ENCODE results near the gene F7.

F7 gene

DNA sequence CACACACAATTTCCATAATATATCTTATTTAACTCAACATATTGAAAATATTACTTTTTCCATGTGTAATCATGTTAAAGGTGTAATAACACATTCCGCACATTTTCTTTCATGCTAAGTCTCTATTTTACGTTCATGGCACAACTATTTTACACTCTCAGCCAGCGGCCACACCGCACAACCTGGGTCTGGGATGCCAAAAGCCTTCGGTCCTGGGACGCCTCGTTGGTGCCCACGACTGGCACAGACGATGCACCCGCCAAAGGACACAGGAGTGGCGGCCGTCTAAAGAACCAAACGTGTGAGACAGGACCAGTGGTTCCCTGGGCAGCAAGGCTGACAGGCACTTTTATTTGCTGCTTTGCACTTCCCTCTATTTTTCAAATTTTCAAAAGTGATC is 42.8 kb downstream of the F7 start:
- Histone ChIP-seq H3K4me1 (ENCODE audit: control insufficient read depth, insufficient read depth, low read length) (no peaks in the 10 kb centered on the region; the same call in 1 of the 2 replicates), H3K4me3 (ENCODE audit: low read depth, low read length) (no peak overlapping the region), H3K9me3 (ENCODE audit: control insufficient read depth, insufficient read depth, low read depth, low read length) (no peaks in the 10 kb centered on the region), H3K36me3 (ENCODE audit: control insufficient read depth in 2 of 2, insufficient read depth in 1 of 2, low read length in 2 of 2) (no peaks in the 10 kb centered on the region), H3K27ac (ENCODE audit: extremely low read depth, low read depth, low read length) (no peak overlapping the region)
- CTCF ChIA-PET, result no interaction called here
- POLR2A ChIA-PET, result no interaction called here
- TF ChIP-seq ZNF560 (tag by site-specific recombination; IDR thresholded peaks at IDR 0.05; ENCODE audit: borderline replicate concordance) (no peak), ZNF157 (tag by site-specific recombination; IDR thresholded peaks at IDR 0.05) (no peak), ZNF792 (tag by site-specific recombination; IDR thresholded peaks at IDR 0.05) (no peak), WT1 (tag by site-specific recombination; IDR thresholded peaks at IDR 0.05) (no peak), ZSCAN16 (tag by site-specific recombination; IDR thresholded peaks at IDR 0.05) (no peak), ZNF133 (tag by site-specific recombination; IDR thresholded peaks at IDR 0.05) (no peak)
- TF ChIP-seq, protein P1, sequence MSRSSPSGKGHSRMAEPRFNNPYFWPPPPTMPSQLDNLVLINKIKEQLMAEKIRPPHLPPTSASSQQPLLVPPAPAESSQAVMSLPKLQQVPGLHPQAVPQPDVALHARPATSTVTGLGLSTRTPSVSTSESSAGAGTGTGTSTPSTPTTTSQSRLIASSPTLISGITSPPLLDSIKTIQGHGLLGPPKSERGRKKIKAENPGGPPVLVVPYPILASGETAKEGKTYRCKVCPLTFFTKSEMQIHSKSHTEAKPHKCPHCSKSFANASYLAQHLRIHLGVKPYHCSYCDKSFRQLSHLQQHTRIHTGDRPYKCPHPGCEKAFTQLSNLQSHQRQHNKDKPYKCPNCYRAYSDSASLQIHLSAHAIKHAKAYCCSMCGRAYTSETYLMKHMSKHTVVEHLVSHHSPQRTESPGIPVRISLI (tag by site-specific recombination; IDR thresholded peaks at IDR 0.05), result no peak
- TF ChIP-seq, protein P2, sequence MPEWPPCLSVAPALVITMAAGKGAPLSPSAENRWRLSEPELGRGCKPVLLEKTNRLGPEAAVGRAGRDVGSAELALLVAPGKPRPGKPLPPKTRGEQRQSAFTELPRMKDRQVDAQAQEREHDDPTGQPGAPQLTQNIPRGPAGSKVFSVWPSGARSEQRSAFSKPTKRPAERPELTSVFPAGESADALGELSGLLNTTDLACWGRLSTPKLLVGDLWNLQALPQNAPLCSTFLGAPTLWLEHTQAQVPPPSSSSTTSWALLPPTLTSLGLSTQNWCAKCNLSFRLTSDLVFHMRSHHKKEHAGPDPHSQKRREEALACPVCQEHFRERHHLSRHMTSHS (tag by site-specific recombination; IDR thresholded peaks at IDR 0.05), result no peak

DNA sequence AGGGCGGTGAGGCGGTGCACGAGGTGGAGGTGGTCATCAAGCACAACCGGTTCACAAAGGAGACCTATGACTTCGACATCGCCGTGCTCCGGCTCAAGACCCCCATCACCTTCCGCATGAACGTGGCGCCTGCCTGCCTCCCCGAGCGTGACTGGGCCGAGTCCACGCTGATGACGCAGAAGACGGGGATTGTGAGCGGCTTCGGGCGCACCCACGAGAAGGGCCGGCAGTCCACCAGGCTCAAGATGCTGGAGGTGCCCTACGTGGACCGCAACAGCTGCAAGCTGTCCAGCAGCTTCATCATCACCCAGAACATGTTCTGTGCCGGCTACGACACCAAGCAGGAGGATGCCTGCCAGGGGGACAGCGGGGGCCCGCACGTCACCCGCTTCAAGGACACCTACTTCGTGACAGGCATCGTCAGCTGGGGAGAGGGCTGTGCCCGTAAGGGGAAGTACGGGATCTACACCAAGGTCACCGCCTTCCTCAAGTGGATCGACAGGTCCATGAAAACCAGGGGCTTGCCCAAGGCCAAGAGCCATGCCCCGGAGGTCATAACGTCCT is 43.4 kb downstream of the F7 start:
- Histone ChIP-seq H3K27ac (ENCODE audit: extremely low read depth, low read depth, low read length) (no peak overlapping the region), H3K4me3 (ENCODE audit: low read depth, low read length) (no peak overlapping the region), H3K36me3 (ENCODE audit: control insufficient read depth in 2 of 2, insufficient read depth in 1 of 2, low read length in 2 of 2) (no peaks in the 10 kb centered on the region), H3K4me1 (ENCODE audit: control insufficient read depth, insufficient read depth, low read length) (no peaks in the 10 kb centered on the region; the same call in 1 of the 2 replicates), H3K9me3 (ENCODE audit: control insufficient read depth, insufficient read depth, low read depth, low read length) (no peaks in the 10 kb centered on the region)
- POLR2A ChIA-PET, result no interaction called here
- CTCF ChIA-PET, result no interaction called here
- TF ChIP-seq ZNF747 (tag by site-specific recombination; IDR thresholded peaks at IDR 0.05), result no peak
- TF ChIP-seq ZNF2 (tag by site-specific recombination; IDR thresholded peaks at IDR 0.05), result no peak
- TF ChIP-seq, protein P3, sequence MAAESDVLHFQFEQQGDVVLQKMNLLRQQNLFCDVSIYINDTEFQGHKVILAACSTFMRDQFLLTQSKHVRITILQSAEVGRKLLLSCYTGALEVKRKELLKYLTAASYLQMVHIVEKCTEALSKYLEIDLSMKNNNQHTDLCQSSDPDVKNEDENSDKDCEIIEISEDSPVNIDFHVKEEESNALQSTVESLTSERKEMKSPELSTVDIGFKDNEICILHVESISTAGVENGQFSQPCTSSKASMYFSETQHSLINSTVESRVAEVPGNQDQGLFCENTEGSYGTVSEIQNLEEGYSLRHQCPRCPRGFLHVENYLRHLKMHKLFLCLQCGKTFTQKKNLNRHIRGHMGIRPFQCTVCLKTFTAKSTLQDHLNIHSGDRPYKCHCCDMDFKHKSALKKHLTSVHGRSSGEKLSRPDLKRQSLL (tag by site-specific recombination; IDR thresholded peaks at IDR 0.05), result no peak
- TF ChIP-seq ZNF596 (tag by site-specific recombination; IDR thresholded peaks at IDR 0.05), result no peak
- TF ChIP-seq, protein P4, sequence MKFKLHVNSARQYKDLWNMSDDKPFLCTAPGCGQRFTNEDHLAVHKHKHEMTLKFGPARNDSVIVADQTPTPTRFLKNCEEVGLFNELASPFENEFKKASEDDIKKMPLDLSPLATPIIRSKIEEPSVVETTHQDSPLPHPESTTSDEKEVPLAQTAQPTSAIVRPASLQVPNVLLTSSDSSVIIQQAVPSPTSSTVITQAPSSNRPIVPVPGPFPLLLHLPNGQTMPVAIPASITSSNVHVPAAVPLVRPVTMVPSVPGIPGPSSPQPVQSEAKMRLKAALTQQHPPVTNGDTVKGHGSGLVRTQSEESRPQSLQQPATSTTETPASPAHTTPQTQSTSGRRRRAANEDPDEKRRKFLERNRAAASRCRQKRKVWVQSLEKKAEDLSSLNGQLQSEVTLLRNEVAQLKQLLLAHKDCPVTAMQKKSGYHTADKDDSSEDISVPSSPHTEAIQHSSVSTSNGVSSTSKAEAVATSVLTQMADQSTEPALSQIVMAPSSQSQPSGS (tag by site-specific recombination; IDR thresholded peaks at IDR 0.05; ENCODE audit: low read depth), result no peak
- no peak for TF ChIP-seq BCL11A (tag by site-specific recombination; IDR thresholded peaks at IDR 0.05; ENCODE audit: low read depth)
- no peak for TF ChIP-seq HOXC10 (CRISPR knock-in tag; IDR thresholded peaks at IDR 0.05)
- TF ChIP-seq KLF8 (tag by site-specific recombination; IDR thresholded peaks at IDR 0.05), result no peak
- no peak for TF ChIP-seq ZSCAN16 (tag by site-specific recombination; IDR thresholded peaks at IDR 0.05)

DNA sequence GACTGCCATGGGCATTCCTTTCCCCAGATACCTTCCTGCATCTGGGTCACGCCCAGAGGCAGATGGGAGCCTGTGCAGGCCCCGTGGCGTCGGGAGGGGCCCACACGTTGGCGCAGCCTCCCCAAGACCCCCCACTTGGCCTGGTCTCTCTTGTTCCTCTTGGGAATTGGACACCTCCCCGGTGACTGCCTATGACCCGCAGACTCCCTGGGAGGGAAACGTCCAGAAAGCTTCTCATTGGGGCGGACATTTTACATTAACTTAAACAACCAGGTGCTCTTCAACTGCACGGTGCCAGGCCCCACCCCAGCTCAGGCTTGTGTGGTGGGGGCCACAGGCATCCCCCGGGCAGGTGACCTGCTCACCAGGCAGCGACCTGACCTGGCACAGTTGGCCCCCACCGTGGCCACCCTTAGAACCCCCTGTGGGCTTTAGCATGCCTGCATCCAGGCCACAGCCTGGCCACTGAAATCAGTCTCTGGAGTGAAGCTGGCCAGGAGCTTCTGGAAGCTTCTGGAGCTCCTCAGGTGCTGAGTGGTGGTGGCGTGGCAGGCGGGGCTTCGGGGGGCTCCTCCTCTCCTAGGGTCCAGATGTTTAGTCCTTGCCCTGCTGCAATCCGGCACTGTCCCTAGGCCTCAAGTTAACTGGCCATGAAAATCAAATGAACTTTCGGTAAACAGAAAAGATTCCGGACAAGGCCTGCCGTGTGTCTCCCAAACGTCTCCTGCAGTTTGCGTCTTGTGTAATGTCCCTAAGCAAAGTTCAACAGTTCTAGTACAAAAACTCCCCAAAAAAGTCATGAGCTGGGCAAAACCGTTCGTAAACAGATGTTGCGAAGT is 44.3 kb downstream of the F7 start:
- Histone ChIP-seq H3K36me3 (ENCODE audit: control insufficient read depth in 2 of 2, insufficient read depth in 1 of 2, low read length in 2 of 2) (no peaks in the 10 kb centered on the region), H3K4me3 (ENCODE audit: low read depth, low read length) (no peak overlapping the region), H3K27ac (ENCODE audit: extremely low read depth, low read depth, low read length) (no peak overlapping the region), H3K9me3 (ENCODE audit: control insufficient read depth, insufficient read depth, low read depth, low read length) (no peaks in the 10 kb centered on the region), H3K4me1 (ENCODE audit: control insufficient read depth, insufficient read depth, low read length) (peaks cover 2% of the 10 kb centered on the region)
- POLR2A ChIA-PET, result no interaction called here
- no peak for TF ChIP-seq KLF1 (tag by site-specific recombination; IDR thresholded peaks at IDR 0.05)
- no peak for TF ChIP-seq ZNF701 (tag by site-specific recombination; IDR thresholded peaks at IDR 0.05)
- no peak for TF ChIP-seq ZNF521 (tag by site-specific recombination; IDR thresholded peaks at IDR 0.05)
- TF ChIP-seq, protein P5, sequence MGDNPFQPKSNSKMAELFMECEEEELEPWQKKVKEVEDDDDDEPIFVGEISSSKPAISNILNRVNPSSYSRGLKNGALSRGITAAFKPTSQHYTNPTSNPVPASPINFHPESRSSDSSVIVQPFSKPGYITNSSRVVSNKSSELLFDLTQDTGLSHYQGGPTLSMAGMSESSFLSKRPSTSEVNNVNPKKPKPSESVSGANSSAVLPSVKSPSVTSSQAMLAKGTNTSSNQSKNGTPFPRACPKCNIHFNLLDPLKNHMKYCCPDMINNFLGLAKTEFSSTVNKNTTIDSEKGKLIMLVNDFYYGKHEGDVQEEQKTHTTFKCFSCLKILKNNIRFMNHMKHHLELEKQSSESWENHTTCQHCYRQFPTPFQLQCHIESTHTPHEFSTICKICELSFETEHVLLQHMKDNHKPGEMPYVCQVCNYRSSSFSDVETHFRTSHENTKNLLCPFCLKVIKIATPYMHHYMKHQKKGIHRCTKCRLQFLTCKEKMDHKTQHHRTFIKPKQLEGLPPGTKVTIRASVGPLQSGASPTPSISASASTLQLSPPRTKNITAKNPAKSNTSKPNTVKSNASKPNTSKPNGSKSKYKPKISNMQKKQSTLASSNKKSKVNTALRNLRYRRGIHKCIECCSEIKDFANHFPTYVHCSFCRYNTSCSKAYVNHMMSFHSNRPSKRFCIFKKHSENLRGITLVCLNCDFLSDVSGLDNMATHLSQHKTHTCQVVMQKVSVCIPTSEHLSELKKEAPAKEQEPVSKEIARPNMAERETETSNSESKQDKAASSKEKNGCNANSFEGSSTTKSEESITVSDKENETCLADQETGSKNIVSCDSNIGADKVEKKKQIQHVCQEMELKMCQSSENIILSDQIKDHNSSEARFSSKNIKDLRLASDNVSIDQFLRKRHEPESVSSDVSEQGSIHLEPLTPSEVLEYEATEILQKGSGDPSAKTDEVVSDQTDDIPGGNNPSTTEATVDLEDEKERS (tag by site-specific recombination; IDR thresholded peaks at IDR 0.05), result no peak
- no peak for TF ChIP-seq MZF1 (tag by site-specific recombination; IDR thresholded peaks at IDR 0.05; ENCODE audit: borderline replicate concordance)
- CTCF ChIA-PET, result no interaction called here

Measured in HEK293 (cell line).